ENCODE data around the gene AACS.
A peak's percentile ranks its signal among the peaks of the same experiment; 100 is the strongest.

The AACS gene

GRCh38 chr12:125033288-125033687 is 31.9 kb upstream of the AACS start (continued):
- TF ChIP-seq ZBTB26 (tag by site-specific recombination; optimal IDR thresholded peaks at IDR 0.05), result no peak

- H3K4me3 ChIP-seq (ENCODE audit: low read depth, low read length), result no peak overlapping the region
- no peaks in the 10 kb centered on the region for H3K36me3 ChIP-seq (ENCODE audit: control insufficient read depth in 2 of 2, insufficient read depth in 1 of 2, low read length in 2 of 2)
- H3K9me3 ChIP-seq (ENCODE audit: control insufficient read depth, insufficient read depth, low read depth, low read length), result no peaks in the 10 kb centered on the region; the same call in 1 of the 2 replicates
- ChIA-PET POLR2A (interaction anchor here (1.5 kb wide), 1 partner anchor 10 kb away, joined by 3 read pairs; no protein-coding TSS in a partner anchor), CTCF (interaction anchor here (0.7 kb wide), 1 partner anchor 32 kb away, joined by 3 read pairs; no protein-coding TSS in a partner anchor)
- H3K27ac ChIP-seq (ENCODE audit: extremely low read depth, low read depth, low read length), result no peak overlapping the region
- TF ChIP-seq GLI4 (tag by site-specific recombination; IDR thresholded peaks at IDR 0.05), result no peak
- 0 out of 2 replicates have a peak, but pooled peaks have one; percentile 57 for TF ChIP-seq ZNF768 (tag by site-specific recombination; IDR thresholded peaks at IDR 0.05)
- no peaks in the 10 kb centered on the region for H3K4me1 ChIP-seq (ENCODE audit: control insufficient read depth, insufficient read depth, low read length)
Measured at GRCh38 chr12:125038976-125039625, 26.1 kb upstream of the AACS start.

GRCh38 chr12:125049093-125049458 is 16.2 kb upstream of the AACS start:
- ChIA-PET POLR2A (interaction anchor here (0.5 to 1.6 kb wide), 7 partner anchors 10 to 1135 kb away, joined by 3 to 23 read pairs (median 5); partner anchors contain the start of genes AACS and UBC), CTCF (interaction anchor here (0.6 to 1.2 kb wide), 3 partner anchors 17 to 260 kb away, joined by 3 read pairs; no protein-coding TSS in a partner anchor)
- peak overlapping the region; percentile 43 for H3K4me3 ChIP-seq (ENCODE audit: low read depth, low read length)

More at GRCh38 chr12:125049093-125049458, 16.2 kb upstream of the AACS start:
- Histone ChIP-seq H3K4me1 (ENCODE audit: control insufficient read depth, insufficient read depth, low read length) (no peaks in the 10 kb centered on the region), H3K9me3 (ENCODE audit: control insufficient read depth, insufficient read depth, low read depth, low read length) (no peaks in the 10 kb centered on the region), H3K36me3 (ENCODE audit: control insufficient read depth in 2 of 2, insufficient read depth in 1 of 2, low read length in 2 of 2) (no peaks in the 10 kb centered on the region; a peak in 1 of 3 replicates), H3K27ac (ENCODE audit: extremely low read depth, low read depth, low read length) (peak overlapping the region; percentile 1; the same call in 1 of the 2 replicates)
- TF ChIP-seq ZBTB11 (tag by site-specific recombination; conservative IDR thresholded peaks at IDR 0.05; ENCODE audit: low read depth) (no peak), ZNF302 (tag by site-specific recombination; IDR thresholded peaks at IDR 0.05; ENCODE audit: low read depth) (no peak), ZNF548 (tag by site-specific recombination; IDR thresholded peaks at IDR 0.05) (no peak), PRDM1 (tag by site-specific recombination; IDR thresholded peaks at IDR 0.05) (no peak), SCRT1 (tag by site-specific recombination; IDR thresholded peaks at IDR 0.05; ENCODE audit: borderline replicate concordance) (no peak), ZEB2 (tag by site-specific recombination; IDR thresholded peaks at IDR 0.05) (no peak), ZSCAN16 (tag by site-specific recombination; IDR thresholded peaks at IDR 0.05) (no peak), ZNF2 (tag by site-specific recombination; IDR thresholded peaks at IDR 0.05) (no peak), PRDM10 (tag by site-specific recombination; IDR thresholded peaks at IDR 0.05) (no peak), ZNF610 (tag by site-specific recombination; IDR thresholded peaks at IDR 0.05; ENCODE audit: borderline replicate concordance) (no peak), ZNF140 (tag by site-specific recombination; IDR thresholded peaks at IDR 0.05) (no peak)
